GM19023 (cell line): ENCODE measurements around the gene KPNA1.

Experiments
- ATAC-seq: cut with Tn5 transposase; IDR thresholded peaks from one replicate; pipeline ENCODE4 v1.9.1; 2021; ENCODE audit warnings: mild to moderate bottlenecking, moderate library complexity; ENCODE audit not compliant: unreplicated experiment

The KPNA1 gene

DNA sequence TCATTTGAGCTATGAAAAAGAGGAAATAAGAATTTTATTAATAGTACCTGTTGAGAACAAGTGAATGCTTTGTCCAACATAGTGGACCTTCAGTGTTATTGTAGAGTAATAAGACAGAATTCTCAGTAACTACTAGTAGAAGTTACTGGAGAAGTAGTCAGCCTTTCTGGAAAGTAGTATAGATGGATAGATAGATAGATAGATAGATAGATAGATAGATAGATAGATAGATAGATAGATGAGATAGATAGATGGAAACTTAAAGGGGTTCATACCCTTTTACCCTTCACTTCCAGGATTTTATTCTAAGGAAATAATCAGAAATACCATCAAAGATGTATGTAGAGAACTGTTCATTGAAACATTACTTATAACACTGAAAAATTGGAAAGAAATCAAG, 125.5 kb downstream of the KPNA1 start:
- ATAC-seq, result no peak

DNA sequence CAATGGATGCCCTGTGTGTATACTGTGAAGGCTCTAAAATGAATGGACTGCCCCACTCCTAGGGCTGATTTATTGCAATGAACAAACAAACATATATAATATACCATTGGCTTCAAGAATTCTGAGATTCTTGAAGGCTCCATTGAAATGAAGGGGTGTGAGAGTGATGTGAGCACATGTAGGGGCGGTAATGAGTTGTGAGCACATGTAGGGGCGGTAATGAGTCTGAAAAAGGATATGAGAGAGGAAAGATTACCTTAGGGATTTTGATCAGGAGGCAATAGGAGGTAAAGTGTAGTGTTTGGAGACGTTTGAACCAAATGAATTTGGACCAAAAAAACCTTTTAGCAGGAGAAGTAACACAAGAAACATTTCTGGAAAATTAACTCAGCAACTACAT, 127.0 kb downstream of the KPNA1 start:
- ATAC-seq, result no peak

DNA sequence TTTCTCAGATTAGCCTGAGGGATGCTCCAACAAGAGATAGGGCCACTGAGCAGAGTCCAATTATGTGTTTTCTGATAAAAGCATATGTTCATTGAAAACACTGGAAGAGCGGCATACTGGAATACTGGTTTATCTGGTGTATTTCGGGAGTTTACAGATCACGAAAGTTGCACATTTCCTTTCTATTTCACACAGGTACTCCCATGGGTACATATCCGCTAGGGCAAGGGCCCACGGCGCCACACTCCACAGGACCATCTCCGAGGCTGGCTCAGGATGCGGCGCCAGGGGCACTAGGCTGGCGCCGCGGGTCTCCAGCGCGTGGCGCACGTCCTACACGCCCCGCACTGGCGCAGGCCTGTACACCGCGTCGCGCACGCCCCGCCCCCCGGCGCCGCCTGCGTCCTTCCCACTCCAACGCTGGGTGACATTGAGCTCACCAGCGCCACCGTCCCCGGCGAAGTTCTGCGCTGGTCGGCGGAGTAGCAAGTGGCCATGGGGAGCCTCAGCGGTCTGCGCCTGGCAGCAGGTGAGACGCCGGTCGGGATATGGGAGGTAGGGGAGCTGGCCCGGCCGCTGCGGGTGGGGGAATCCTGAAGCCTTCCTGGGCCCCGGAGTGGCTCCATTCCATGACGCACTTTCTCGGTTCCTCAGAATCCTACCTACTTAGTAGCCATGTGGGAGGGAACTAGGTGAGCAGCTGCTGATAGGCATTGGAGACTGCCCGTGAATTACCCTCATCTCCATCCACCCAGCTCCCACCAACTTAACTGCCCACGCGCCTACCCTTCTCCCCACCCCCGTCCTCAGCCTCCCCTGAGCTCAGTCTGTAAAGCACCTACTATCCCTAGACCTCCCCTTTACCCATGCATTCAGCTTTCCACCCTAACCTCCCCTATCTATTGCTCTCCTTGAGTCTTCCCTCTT, 130.7 kb downstream of the KPNA1 start, which contains the start of gene FAM162A:
Gene FAM162A (plus strand): TSS at position 412 of the 927 bp plus-strand sequence. CDS start 84 bp downstream, at position 496.
- ATAC-seq, result peak; percentile 94

- ATAC-seq, result peak; percentile 38
Observed at GRCh38 chr3:122382888-122383666, 131.7 kb downstream of the KPNA1 start, which contains the start of gene MIX23. TSS of gene MIX23 (minus strand) at chr3:122383231. CDS start at chr3:122383224, 7 bp downstream.

- no peak for ATAC-seq
Observed at GRCh38 chr3:122377975-122378374, 136.8 kb downstream of the KPNA1 start.

DNA sequence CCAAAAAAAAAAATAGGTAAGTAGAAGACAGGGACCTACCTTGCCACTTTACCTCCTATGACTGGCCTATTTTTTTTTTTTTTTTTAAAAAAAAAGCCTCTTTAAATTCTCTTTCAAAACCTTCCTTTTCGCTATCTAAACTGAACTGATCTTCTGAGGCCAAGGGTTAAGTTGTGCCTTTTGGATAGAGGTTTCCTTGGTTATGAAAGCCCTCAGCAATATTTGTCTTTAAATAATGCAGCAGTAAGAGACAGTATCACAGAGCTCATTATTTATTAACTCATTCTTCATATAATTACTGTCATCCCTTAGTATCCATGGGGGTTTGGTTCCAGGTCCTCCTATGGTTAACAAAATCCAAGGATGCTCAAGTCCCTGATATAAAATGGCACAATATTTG, 140.7 kb downstream of the KPNA1 start:
- ATAC-seq, result no peak
